SK-N-MC (cell line): ENCODE measurements around the gene ITGA11.

ENCODE experiments used
- EZH2 ChIP-seq: fragments of 200-600 bp; sonication (generic); IDR thresholded peaks from one replicate; pipeline ENCODE4 v1.6.1; 2017; ENCODE audit warnings: antibody characterized with exemption
- POLR2AphosphoS5 ChIP-seq: IDR thresholded peaks from 2 replicates; pipeline ENCODE4 v1.6.1; 2012; ENCODE audit warnings: mild to moderate bottlenecking, low read depth, low read length, borderline replicate concordance

DNA sequence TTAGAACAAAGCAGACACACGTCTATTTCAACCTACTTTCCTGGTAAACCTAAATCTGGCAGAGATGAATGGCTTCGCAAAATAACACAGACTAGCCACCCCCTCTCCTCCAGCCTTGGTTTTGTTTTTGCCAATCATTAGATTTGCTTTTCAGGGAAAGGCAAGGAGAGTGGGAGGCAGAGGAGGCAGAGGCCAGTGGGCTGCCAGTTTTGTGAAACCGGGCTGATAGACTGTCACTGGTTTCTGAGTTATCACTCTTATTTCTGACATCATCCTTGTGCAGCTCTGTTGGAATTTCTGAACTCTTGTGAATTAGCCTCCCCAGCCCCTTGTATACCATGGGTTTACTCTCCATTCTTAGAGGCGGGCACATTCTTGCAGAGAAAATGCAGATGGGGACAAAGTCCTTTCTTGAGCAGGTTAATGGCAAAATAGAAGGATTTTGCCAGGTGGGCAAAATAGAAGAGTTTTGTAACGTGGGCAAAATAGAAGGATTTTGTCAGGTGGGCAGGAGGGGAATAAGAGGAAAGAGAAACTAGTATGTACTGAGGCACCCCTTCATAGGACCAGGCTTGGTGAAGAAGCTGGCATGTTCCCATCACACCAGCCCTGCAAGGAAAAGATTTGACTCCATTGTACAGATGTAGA, 157.6 kb downstream of the ITGA11 start:
- TF ChIP-seq EZH2 = no peak
- TF ChIP-seq POLR2AphosphoS5 = no peak
